ENCODE measurements around the gene TLCD5.

The TLCD5 gene

DNA sequence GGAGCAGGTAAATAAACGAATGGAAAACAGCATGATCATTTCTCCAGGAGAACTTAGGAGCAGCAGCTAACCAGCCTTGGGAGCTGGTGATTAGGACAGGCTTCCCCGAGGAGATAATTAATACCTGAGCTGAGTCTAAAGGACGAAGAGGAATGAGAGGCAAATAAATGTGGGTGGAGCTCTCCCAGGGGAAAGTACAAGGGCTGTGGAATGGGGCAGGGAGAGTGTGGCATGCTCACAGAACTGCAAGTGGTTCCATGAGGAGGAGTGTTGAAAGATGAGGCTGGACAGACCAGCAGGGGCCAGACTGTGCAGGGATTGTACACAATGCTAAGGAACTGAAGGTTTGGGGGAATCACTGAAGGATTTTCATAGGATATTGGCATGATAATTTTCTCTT is 14.2 kb upstream of the TLCD5 start:
- no peak for DNase-seq

DNA sequence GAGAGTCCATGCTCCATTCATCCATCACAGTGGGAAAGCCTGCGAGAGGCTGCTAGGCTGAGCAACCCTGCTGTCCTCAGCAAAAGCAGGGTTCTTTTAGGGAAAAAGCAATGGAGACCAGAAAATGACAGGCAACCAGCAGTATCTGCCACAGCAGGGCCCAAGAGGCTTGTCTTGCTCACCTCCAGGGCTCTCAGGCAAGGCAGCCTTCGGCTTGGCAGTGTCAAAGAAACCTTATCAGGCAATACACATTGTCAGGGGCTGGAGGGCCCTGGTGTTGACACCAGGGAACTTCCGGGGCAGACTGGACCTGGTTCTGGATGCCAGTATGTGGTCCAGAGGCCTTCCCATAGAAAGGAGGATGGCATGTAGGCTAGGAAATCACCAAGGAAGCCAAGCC is 10.2 kb upstream of the TLCD5 start:
- DNase-seq: no peak

- DNase-seq: no peak
Measured at GRCh38 chr11:120316880-120317688, 8.0 kb upstream of the TLCD5 start.

DNA sequence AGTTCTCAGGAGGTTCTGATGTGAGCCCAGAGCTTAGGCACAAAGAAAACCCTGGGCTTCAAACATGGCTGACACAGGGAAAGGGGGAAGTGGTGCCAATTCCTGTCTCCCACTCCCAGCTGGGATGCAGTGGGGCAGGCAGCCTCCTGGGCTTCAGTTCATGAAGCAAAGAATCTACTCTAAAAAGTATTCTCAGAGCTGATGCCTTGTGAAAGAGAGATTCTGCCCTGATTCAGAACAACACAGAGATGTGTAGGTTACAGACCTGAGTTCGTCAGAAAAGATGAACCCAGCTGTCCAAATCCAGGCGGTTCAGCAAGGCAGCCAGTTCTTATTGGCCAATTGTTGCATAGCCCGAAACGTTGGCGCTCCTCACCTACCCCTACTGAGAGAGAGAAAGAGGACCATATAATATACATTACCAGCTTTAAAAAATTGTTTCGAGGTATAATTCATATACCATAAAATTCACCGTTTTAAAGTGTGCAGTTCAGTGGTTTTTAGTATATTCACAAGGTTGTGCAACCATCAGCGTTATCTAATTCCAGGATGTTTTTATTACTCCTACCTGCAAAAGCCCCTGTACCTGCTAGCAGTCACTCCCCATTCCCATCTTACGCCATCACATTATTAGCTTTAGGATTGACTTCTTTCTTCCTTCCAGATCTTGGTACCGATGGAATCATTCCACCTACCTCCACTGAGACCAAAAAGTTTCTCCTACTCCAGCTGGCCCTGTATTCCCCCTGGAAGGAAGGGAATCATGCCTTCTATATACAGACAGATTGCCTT is 7.2 kb upstream of the TLCD5 start:
- no peak for DNase-seq

DNA sequence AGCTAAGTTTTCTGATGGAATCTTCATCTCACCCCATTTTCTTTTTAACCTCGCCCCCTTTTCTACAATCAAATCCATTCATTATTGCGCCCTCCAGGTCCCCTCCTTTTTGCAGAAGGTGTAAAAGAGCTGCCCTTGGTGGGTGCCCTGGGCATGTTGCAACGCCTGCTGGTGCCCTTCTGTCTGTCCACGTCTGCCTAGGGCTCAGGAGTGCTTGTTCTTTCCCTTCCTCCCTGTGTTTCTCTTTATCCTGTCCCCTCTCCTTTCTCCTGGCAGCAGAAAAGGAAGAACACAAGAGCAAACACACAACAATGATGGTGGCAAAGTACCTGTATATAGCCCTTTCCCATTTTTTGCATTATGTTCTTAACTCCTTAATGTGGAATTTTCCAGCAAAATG is 6.2 kb upstream of the TLCD5 start:
- DNase-seq: no peak

DNA sequence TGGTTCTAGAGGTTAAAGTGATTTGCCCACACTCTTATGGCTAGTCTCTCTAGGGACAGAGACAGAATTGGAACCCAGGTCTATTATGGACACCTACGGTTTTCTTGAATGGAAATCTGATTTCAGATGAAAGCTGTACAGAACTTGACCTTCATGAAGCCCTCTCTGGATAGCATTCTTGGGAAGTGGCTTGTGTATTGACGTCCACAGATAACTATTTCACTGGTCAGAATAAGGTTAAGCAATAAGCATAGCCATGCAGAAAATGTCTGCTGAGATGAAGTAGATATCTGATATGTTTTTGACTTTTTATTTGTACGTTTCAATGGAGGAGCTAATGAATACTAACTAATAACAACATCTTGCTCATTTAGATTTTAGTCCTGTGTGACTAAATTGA is 1.1 kb downstream of the TLCD5 start:
- no peak for DNase-seq

GRCh38 chr11:120326845-120327281 is 1.8 kb downstream of the TLCD5 start:
- no peak for DNase-seq

DNA sequence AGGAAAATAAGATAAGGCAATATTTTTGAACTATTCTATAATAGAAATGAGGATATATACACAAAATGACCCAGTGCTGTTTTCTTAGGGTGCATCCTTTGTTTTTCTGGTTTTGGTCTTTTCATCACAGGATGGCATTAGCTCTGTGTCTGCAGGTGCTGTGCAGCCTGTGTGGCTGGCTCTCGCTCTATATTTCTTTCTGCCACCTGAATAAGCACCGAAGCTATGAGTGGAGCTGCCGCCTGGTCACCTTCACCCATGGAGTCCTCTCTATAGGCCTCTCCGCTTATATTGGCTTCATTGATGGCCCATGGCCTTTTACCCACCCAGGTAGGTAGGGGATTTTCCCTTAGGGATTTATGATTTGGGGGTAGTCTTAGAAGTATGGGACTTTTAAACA is 2.2 kb downstream of the TLCD5 start:
- no peak for DNase-seq

- DNase-seq: no peak
Measured at GRCh38 chr11:120329556-120329955, 4.5 kb downstream of the TLCD5 start.

DNA sequence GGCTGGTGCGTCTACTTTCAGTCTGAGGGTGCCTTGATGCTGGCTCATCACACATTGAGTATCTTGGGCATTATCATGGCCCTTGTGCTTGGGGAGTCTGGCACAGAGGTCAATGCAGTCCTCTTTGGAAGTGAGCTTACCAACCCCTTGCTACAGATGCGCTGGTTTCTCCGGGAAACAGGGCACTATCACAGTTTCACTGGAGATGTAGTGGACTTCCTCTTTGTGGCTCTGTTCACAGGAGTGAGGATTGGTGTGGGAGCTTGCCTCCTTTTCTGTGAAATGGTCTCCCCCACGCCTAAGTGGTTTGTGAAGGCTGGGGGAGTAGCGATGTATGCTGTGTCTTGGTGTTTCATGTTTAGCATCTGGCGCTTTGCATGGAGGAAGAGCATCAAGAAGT is 4.9 kb downstream of the TLCD5 start:
- no peak for DNase-seq

DNA sequence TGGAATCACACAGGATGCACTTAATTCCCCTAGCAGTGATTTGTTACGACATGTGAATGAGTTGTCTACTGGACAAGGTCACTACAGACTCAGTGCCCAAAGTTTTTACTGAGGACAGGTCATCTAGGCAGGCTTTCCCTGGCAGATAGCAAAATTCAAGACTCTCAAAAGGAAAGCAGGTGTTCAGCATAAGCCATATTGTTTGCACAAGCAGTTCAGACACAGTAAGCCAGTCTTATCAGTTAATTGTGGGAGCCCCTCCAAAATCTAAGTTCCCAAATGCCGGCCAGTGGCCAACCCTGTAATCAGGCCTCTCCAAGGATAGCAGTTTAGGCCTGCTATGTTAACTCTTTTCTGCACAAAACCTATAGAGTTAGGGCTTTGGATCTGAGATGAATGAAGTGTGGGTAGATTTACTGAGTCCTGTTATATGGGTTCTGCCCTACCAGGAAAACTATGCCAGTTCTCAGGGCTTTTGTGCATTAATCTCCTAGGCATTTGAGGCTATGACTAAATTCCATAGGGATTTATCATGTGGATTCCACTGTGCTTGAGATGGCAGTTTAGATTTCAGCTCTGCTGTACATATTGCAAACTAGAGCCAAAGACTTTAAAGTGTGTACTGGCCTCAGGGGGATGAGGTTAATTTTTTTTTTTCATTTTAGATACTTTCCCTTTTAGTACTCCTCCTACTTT is 6.3 kb downstream of the TLCD5 start:
- peak; percentile 25 for DNase-seq

DNA sequence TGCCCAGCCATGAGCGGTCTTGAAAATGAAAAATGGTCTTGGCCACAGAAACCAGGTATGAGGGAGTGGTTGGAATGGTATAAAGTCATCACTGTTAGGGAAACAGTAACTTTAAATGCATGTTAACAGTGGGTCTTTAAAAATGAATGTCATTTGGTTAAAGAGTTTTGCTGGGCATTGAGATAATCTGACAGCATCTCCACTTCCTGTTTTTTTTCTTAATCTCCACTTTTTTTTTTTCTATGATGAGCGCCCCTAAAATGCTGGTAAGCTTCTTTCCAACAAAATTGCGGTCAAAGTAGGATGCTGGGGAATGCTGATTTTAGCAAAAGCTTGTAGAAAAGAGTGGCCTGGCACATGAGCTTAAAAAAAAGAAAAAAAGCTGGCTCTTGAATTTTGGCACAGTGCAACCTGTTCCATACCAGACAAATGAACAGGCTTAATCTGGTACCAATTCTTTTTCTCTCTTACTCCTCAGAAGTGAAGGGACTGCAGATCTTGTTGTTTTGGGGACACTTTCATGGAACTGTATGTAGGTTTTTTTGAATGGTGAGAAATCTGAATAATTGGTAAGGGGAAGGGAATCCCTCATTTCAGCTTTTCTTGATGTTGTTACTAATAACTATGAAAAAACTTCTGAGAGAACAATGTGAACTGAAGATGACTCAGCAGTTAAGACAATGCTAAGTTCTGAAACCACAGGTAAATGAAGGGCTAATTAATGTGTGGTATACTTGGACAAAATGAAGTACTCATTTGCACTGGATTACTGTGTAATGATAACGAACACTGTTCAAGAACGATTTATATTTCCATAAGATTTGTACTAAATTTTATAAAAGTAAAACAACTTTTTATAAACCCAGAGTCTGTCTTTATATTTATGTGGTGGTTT is 8.0 kb downstream of the TLCD5 start:
- DNase-seq: no peak

- DNase-seq: no peak
Measured at GRCh38 chr11:120333801-120334200, 8.7 kb downstream of the TLCD5 start.

DNA sequence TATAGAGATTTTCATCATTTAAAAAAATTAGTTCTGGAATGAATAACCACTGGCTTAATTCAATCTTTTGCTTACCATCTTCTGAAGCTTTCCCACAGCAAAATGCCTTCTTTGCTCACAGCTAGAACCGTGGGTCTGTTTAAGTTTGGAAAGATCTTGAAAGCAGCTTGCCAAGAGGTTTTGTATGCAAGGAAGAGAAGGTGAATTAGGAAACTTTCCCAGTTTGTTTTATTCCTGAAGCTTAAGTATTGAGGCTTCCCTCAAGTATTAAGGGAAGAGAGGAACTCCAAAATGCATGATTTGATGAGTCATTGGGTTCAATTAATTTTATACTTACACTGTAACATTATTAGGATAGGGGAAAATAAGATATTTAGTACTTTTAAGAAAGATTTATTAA is 9.2 kb downstream of the TLCD5 start:
- DNase-seq: no peak

DNA sequence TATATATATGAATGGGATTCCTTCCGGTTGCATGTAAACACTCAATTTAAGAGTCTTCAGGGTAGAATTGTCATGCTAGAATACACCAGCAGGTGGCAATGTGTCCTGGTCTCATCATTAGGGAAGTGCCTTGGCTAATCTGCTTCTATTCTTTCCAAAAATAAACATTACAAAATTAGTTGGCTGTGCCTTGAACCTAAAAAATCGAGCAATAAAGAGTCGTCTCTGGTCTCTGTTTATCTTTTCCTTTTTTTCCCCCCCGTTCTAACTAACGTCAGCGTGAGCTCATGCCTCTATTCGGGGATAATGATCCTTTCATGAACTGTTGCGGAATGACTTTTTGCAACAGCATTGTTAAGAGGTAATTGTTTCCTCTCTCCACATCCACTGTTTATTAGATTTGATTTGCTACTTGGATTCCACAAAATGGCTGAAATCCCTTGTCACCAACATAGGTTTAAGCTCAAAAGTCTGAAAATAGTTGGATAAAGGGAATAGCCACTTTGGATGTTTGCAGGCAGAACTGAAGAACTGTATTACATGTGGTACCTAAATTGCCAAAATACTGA is 9.9 kb downstream of the TLCD5 start:
- peak; percentile 92 for DNase-seq

- DNase-seq: no peak
Measured at GRCh38 chr11:120335556-120335907, 10.4 kb downstream of the TLCD5 start.

GRCh38 chr11:120335908-120336640 is 11.0 kb downstream of the TLCD5 start, which contains the start of gene ARHGEF12:
TSS of gene ARHGEF12 (plus strand) at chr11:120336413. CDS start at chr11:120337244, 831 bp downstream.
- peak; percentile 76 for DNase-seq

DNA sequence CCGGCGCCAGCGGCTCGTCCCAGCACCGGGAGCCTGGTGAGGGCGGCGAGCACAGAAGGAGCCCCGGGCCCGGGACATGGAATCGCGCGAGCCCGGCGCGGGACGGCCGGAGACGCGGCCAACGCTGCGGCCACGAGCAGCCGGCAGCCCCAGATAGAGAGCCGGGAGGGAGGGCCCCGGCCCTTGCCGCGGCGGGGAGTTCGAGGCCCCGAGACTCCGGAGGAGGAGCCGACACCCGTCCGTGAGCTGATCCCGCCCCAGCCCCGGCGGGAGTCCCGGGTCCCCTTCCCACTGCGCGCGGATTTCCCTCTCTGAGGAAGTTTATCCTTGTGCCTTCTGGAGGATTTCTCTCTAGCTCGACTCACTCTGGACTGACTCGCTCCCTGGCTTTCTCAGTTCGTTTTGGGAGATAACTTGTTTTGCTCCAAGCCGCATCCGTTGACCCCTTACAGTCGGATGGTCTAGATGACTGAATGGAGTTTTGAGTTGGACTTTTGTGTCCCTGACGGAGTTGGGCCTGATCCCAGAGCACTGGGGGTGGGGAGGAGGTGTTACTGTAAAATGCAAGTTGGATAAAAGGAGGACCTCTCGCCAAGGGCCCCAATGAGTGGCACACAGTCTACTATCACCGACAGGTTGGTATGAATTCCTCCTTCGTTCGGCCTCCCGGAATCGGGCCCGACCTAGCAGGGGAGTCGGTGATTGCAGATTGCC is 11.7 kb downstream of the TLCD5 start:
- DNase-seq: no peak

DNA sequence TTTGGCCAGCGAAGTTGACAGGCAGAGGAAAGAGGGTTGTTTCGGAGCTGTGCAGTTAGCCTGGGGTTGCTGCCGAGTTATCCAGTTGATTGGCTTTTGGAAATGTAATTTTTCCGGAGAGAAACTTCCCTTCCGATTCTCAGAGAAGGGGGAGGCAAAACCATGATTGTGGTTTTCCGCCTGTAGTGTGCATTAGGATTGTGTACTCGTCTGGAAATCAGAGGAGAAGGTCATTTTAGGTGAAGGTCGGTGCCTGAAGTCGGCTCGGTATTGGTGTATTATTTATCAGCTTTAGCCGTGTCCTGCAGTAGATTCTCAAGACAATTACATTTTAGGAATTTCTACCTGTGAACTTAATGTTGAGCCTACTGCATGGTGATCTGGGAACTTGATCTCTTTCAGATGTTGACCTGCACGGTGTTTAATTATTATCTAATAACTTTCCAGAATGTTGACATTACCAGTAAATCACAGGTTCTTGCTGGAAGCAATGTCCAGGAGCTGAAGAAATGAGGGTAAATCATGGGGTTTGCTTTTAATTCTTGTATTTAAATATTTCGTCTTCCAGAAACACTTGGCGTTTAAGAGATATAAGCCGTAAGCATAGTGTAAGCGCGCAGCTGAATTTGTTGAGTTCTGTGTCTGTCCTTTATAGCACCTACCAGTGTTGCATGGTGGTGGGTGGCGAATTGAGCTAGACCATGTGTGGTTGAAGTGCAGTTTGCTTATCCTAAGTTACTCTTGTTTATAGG is 12.4 kb downstream of the TLCD5 start:
- DNase-seq: peak; percentile 32

Data from kidney glomerular epithelial cell (primary cell).